Limb (tissue), 2 donors: ENCODE results near the gene ASIC1.

Experiments used
- DNase-seq, 2 donors: peaks; one replicate each; pipeline ENCODE4 v3.0.0-alpha.2; 2016; ENCODE audit errors: extremely low spot score in 2 of 2

Gene ASIC1

GRCh38 chr12:50060120-50060468 is 2.7 kb downstream of the ASIC1 start:
- DNase-seq: no peak

- no peak for DNase-seq
Measured at GRCh38 chr12:50061171-50061570, 3.8 kb downstream of the ASIC1 start.

GRCh38 chr12:50061946-50062686 is 4.7 kb downstream of the ASIC1 start:
- no peak for DNase-seq

- peak; percentile 36 to 50 for DNase-seq
Measured at GRCh38 chr12:50062728-50063460, 5.5 kb downstream of the ASIC1 start.

- DNase-seq: no peak
Measured at GRCh38 chr12:50065726-50066310, 8.4 kb downstream of the ASIC1 start.

- DNase-seq: no peak
Measured at GRCh38 chr12:50066402-50066801, 9.0 kb downstream of the ASIC1 start.

GRCh38 chr12:50069069-50069468 is 11.7 kb downstream of the ASIC1 start:
- DNase-seq: no peak

GRCh38 chr12:50069539-50069938 is 12.1 kb downstream of the ASIC1 start:
- no peak for DNase-seq

- peak; percentile 87 to 88 for DNase-seq
Measured at GRCh38 chr12:50070314-50071060, 13.1 kb downstream of the ASIC1 start.

- DNase-seq: peak in 1 of 2 donors; percentile 49
Measured at GRCh38 chr12:50072198-50072907, 15.0 kb downstream of the ASIC1 start.

GRCh38 chr12:50073206-50073605 is 15.8 kb downstream of the ASIC1 start:
- no peak for DNase-seq

GRCh38 chr12:50073712-50074111 is 16.3 kb downstream of the ASIC1 start:
- no peak for DNase-seq

GRCh38 chr12:50074936-50075807 is 17.8 kb downstream of the ASIC1 start:
- peak; percentile 77 to 91 for DNase-seq

GRCh38 chr12:50075808-50076170 is 18.4 kb downstream of the ASIC1 start:
- DNase-seq: no peak

- DNase-seq: no peak
Measured at GRCh38 chr12:50077099-50077498, 19.7 kb downstream of the ASIC1 start.

- no peak for DNase-seq
Measured at GRCh38 chr12:50078281-50078680, 20.9 kb downstream of the ASIC1 start.

GRCh38 chr12:50079771-50080170 is 22.4 kb downstream of the ASIC1 start:
- DNase-seq: no peak

GRCh38 chr12:50081096-50081808 is 23.9 kb downstream of the ASIC1 start:
- no peak for DNase-seq

- no peak for DNase-seq
Measured at GRCh38 chr12:50082644-50083043, 25.2 kb downstream of the ASIC1 start.

GRCh38 chr12:50083301-50083700 is 25.9 kb downstream of the ASIC1 start:
- DNase-seq: no peak
